SK-N-SH (cell line): ENCODE measurements around the gene PHKG2.

Experiments
- CHD2 ChIP-seq: fragments of 150-350 bp; IDR thresholded peaks from 2 replicates; pipeline ENCODE4 v1.6.1; 2018; ENCODE audit warnings: low read length; ENCODE audit not compliant: partially characterized antibody
- EP300 ChIP-seq, 2 experiments: IDR thresholded peaks; 2 replicates each; pipeline versions ENCODE4 v1.4.0 to v1.6.1; 2012; ENCODE audit warnings: borderline replicate concordance in 1 of 2, low read depth in 1 of 2, low read length in 1 of 2
- FOXM1 ChIP-seq: IDR thresholded peaks from 2 replicates; pipeline ENCODE4 v1.4.0; 2012; ENCODE audit warnings: low read depth, mild to moderate bottlenecking
- TAF1 ChIP-seq: IDR thresholded peaks from 2 replicates; pipeline ENCODE4 v1.6.1; 2012; ENCODE audit warnings: low read depth, mild to moderate bottlenecking, low read length, moderate library complexity, borderline replicate concordance

- no peak for TF ChIP-seq EP300 (IDR thresholded peaks at IDR 0.05; ENCODE audit: borderline replicate concordance in 1 of 2, low read depth in 1 of 2, low read length in 1 of 2)
- no peak for TF ChIP-seq TAF1
- no peak for TF ChIP-seq FOXM1
- no peak for TF ChIP-seq CHD2
Observed at GRCh38 chr16:30720086-30720485, 28.1 kb upstream of the PHKG2 start.
